Activated gamma-delta T cell treated with Interleukin-2 at 50 U/mL for 16 hours (primary cell): Measurements from ENCODE around the gene BBX.

Source experiments
- DNase-seq: peaks from one replicate; pipeline ENCODE4 v3.0.0-alpha.2; 2020

The BBX gene

DNA sequence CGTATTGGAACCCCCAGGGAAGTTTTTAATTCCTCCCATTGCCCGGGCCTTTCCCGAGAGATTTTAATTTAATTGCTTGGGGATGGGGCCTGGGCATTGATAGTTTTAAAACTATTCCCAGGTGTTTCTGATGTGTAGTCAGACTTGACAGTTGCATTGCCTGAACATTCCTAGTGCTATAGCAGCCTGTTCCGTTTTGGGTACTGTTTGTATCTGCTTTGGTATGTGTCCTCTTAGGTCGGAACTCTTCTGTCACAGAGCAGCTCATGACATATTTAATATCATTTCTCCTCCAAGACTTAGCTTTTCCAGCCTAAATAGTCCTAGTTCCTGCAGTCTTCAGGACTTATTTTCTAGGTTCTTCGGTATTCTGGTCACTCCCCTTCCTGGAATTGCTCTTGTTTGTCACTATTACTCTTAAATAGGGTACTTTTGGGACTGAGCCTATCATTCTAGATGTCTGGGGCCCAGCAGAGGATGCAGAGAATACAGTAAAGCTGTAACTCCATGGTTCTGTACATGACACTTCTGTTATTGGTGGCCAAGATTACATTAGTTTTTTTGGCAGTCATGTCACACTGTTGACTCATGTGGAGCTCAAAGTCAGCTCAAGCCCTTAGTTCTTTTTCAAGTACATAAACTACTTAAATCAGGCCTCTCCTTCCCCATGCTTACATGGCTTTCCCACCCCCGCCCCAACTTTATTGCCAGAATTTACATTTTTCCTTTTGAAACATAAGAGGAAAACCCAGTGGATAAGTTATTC is 81.5 kb downstream of the BBX start:
- DNase-seq = no peak

DNA sequence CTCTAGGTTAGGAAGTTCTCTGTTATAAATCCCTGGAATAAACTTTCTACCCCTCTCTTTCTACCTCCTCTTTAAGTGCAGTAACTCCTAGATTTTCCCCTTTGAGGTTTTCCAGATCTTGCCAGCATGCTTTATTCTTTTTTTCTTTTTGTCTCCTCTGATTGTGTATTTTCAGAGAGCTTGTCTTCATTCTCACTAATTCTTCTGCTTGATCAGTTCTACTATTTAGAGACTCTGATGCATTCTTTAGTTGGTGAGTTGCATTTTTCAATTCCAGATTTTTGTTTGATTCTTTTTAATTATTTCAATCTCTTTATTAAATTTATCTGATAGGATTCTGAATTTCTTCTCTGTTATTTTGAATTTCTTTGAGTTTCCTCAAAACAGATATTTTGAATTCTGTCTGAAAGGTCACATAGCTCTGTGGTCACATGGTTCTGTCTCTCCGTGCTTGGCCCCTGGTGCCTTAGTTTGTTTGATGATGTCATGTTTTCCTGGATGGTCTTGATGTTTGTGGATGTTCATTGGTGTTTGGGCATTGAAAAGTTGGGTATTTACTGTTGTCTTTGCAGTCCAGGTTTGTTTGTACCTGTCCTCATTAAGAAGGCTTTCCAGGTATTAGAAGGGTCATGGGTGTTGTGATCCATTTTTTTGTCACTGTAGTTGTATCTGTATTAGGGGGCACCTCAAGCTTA is 89.2 kb downstream of the BBX start:
- no peak for DNase-seq

DNA sequence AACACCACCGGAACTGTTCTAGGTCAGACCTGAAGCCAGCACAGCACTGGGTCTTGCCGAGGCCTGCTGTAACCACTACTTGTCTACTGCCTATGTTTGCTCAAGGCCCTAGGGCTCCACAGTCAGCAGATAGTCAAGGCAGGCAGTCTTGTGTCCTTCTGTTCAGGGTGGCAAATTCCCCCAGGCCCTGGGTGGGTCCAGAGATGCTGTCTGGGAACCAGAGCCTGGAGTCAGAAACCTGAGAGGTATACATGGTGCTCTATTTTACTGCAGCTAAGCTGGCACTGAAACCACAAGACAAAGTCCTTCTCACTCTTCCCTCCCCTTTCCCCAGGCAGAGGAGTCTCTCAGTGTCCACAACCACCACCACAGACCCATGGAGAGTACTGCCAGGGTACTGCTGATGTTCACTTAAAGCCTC is 89.9 kb downstream of the BBX start:
- DNase-seq = no peak

DNA sequence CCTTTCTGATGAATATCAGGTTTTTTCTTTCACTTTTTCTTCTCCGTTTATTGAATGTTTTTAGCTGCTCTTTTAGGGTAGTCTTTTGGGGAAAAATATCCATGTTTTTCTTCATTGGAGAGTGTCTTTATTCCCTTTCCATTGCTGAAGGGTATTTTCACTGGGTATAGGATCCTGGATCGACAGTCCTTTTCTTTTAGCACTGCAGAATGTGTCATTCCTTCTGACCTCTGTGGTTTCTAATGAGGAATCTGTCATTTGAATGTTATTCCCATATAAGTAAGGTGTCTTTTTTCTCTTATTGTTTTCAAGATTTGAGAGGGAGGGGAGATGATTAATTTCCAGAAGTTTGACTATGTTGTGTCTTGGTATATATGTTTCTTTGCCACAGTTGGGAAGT is 96.8 kb downstream of the BBX start:
- DNase-seq = no peak

DNA sequence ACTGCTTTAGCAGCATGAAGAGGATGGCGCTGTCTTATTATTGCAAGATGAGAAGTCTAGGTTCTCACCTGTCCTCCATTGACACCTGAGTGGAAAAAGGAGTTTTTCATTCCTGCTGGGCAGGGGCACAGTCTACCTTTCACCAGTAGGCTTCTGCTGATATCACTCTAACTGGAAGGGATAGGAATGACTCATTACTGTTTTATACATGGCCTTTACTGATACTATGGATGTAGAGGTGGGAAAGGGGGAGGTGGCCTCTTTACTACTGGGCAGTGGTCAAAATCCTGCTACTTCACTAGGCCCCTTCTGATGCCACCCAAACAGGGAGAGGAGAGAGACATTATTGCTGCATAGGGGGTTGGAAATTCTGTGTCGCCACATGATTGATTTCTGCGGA is 97.8 kb downstream of the BBX start:
- DNase-seq = no peak

DNA sequence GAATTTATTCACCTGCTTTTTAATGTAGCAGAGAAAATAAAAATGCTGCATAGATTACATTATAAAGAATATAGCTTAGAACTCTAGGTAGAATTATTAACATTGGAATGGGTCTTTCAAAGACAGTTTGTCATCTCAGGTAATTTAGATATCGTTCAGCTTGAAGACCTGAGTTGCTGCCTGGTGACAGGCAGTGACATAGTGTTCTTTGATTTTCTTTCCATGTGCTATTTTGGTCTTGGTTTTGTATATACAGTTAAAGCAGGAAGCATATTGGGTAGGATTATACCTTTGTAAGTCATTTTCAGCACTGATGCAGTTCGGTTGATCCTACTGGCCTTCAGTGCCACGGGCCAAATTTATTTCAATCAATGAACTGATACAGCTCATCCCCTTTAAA is 98.7 kb downstream of the BBX start:
- DNase-seq = no peak

DNA sequence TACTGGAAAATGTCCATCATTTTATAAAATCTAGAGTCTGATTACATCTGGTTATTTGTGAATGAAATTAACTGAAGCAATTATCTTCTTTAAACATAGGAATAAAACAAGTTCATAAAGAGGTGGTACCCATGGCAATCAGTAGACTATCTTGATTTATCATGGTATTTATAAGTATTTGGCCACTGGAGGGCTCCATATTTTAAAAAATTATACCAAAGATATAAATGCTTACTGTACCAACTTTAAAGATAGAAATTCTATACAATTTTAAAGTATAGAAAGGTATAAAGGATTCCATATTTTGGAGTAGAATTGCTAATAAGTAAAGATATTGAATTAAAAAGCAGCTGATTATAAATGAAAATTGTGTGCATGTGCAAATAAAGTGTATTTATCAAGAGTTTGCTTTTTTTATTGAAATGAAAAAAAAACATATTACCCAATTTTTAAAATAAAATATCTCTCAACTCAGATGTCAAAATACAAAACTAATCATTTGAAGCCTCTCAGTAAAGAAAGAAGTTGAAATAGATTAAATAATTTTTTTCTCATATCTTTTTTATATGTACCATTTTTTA is 105.3 kb downstream of the BBX start:
- no peak for DNase-seq

DNA sequence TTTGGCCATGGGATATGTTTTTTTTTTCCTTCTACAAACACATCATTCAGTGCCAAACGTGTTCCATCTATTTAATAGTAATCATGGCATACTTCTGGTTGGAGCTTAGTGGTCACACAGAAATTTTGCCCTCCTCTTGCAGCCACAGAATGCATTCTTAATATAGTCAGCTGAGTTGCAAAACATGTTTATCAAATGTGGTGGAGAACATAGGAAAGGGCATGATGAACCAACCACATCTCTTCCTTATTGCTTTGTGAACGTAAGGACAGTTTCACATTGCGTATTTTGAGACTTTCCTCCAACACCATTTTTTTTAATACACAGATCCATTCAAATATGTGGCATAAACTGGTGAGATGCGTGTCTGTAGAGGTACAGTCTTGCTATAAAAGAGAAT is 106.8 kb downstream of the BBX start:
- DNase-seq = no peak

DNA sequence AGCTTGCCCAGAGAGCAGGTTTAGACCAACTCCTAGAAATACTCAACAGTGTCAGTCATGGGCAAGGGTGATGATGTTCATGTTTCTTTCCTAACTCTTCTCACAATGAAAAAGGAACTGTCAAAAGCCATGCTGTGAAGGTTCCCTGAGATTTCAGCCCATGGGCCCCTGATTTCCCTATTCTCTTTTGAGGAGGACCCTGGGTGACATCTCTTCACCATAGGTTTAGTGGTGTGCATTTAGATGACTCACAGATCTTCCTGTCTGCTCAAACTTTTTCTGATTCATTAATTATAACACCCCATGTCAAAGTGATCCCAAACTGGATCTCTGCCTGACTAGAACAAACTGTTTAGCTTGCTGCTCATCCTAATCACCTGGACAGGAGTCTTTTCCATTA is 108.0 kb downstream of the BBX start:
- DNase-seq = no peak

DNA sequence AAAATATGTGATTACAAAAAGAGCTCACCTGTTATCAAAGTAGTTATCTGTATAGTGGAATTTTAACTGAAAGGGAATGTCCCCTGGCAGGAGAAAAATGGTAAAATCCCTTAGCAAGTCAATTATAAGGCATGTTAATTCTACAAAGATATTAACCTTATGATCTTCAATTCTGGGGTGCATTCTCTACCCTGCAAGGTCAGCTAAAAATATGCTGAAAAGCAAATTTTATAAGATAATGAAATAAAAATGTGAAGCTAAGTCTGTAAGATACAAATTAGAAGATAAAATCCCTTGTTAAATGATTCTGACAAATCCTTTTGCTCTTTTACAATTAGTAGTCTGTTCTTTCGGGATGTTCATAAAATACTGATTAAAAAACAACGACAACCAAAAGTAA is 109.8 kb downstream of the BBX start:
- DNase-seq = no peak

DNA sequence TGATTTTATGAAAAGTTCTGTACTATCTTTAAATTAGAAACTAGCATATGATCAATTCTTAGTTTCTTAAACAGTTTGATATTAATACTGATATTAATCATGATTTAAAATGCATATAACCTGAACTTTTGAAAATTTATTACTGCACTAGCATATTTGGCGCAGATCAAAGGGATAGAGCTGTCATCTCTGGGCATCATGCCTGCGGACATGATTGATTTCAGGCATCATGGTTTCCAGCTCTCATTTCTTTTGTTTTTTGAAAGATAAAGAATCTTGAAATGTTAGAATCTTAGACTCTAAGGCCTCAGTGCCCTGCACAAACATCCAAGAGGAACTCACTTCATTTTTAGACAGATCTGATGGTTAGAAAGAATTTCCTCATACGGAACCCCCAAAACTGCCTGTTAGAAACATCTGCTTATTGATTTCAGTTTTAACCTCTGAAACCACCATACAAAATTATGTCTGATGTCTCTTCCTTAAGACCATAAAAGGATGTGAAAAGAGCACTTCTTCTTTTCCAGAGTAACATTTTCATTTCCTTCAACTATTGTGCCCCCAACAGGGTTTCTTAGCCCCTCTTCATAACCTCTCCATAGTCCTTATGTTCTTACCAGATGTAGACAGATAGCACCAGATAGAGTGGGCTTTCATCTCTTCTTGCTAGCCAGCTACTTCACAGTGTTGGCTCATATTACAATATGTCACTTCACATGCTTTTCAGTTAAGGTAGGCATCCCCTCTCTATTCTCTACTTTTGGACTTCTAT is 110.8 kb downstream of the BBX start:
- no peak for DNase-seq

DNA sequence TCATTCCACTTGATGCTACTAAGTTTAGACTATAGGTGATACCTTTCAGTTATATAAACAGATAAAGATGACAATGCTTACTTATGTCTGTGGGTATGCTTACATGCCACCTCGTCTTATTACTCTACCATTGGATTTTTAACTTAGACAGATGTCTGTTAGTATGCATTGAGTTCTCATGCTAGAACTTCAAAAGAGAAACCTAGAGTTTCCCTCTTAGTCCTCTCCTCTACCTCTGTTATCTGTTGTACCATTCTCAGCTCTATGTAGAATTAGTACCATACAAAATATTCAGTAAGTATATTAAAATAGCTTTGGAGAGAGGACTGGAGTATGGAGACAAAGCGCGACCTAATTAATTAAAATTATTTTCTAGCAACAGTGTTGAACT is 111.3 kb downstream of the BBX start:
- no peak for DNase-seq

DNA sequence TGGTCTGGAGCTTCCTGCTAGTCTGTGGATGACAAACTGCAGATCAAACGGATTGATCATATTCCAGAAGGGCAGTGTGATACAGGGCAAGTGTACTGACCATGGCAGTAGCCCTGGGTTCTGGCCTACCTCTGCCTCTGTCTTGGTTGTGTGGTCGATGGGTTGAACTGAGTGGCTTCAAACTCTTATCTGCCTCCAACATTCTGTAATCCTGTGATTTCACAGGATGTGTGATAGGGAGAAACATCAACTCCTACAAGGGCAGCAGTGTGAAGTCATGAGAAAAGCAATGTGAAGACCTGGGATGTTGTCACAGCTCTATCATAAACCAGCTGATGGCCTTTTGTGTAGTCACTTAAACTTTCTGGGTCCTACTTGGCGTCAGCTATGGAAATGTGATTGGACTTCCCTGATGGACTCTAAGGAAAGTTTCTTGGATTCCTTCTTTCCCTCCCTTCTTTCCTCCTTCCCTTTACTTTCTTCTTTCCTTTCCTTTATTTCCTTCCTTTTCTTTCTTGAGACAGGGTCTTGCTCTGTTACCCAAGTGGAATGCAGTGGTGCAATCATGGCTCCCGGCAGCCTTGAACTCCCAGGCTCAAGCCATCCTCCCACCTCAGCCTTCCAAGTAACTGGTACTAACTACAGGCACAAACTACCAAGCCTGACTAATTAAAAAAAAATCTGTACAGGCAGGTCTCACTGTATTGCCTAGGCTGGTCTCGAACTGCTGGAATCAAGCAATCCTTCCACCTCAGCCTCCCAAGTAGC is 114.8 kb downstream of the BBX start:
- no peak for DNase-seq

DNA sequence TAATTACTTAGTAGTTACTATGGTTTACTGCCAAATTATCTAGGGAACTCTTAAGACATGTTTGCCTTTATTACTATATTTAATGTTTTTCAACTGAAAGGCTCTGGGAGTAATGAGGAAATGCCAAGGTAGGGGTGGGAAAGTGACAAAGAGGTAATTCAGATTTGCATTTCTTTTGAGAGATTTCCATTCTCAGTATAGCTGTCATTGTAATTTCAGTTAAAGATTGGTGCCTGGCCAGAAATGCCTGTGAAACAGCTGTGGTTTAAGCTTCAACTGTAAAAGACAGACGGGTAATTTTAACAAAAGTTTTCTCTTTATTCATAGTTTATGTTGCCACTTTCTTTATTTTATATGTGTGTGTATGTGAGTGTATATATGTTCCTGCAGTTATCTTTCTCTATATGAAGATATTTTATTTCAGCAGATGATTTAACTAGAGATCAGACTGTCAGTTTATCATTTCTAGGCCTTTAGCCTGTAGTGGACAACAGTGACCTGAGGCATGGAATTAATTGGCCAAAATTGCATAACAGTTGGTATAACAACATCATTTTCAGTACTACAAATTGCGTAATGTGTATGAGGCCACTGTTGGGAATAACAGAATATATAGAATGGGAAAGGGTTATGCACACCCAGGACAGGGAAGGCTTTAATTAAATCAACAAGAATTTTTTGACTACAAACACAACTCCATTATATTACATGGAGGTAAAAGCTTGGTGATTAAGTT is 119.0 kb downstream of the BBX start:
- DNase-seq = no peak

DNA sequence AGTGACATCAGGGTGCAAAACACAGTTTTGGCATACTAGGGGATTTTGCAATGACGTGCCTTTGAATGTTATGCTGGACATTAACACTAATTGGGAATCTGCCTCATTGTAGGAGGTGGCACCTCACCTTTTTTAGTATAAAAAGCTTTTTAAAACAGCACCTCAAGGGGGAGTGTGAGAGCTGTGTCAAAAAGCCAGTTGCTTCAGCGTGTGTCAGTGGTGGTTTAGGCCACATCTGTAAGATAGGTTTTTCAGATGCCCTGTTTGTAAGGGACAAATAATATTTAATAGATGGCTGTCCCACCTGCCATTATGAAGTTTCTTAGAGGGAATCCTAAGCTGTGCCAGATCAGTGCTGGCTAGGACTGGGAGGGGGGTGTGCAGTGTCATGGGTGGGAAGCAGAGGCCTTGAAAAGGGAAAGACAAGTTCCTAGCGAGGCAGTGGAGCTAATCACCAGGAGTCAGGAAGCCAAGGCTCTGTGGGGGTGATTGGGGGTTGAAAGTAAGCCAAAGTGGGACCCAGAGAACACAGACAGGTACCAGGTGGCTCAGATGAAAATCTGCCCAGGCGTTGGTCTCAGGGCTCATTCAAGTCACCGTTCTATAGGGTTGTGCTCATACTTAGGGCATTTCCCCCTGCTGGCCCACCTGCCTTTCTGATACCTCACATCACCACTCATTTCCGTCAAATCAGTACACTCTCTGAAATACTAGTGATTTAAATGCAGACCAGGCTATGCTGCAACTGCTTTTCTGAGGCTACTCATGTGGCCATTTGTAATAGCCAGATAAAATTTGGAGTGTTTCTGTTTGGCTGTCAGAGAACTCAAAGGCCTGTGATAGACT is 120.5 kb downstream of the BBX start:
- DNase-seq = no peak

DNA sequence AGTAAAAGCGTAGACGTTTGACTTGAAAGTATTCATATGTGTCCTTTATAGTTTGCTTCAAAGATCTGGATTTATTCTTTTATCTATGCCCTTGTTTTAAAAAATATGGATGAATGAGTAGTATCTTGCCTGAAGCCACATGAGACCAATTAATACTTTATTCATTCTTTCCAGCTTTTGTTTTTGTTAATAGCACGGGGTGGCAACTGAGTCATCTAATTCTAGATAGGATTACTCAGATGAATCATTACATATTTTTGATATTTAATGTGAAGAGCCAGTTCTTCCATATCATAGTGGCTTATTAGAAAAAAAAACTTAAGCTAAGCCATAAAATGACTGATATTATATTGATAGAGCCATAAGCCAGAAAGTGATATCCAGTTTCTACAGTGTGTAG is 121.9 kb downstream of the BBX start:
- DNase-seq = no peak

DNA sequence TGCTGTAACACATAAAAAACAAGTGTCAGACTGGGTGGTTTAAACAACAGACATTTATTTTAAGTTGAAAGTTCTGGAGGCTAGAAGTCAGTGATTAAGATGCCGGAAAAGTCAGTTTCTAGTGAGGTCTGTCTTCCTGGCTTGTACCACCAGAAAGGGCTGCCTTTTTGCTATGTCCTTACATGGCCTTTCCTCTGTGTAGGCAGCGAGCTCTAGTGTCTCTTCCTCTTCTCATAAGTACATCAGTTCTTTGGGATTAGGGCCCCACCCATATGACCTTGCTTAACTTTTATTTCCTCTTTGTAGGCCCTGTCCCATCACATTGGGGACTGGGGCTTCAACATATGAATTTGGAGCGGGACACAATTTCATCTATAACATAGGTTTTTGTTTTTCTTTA is 128.0 kb downstream of the BBX start:
- no peak for DNase-seq

DNA sequence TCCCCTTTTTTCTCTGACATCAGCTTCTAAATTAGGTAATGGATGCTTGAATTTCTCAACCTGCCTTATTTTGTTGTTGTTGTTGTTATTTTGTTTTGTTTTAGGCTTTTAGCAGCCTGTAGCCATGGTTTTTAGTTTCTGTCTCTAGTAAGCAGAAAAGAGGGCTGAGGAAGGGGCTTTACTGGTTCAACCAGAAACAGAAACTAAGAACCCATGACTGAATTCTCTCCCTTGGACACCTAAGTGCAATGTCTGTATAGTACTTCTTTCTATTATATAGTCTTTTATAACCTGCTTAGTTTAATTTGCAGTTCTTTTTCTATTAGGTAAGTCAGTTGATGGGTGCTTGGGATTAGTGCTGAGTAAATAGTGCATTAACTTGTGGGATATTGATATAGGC is 129.0 kb downstream of the BBX start:
- no peak for DNase-seq

DNA sequence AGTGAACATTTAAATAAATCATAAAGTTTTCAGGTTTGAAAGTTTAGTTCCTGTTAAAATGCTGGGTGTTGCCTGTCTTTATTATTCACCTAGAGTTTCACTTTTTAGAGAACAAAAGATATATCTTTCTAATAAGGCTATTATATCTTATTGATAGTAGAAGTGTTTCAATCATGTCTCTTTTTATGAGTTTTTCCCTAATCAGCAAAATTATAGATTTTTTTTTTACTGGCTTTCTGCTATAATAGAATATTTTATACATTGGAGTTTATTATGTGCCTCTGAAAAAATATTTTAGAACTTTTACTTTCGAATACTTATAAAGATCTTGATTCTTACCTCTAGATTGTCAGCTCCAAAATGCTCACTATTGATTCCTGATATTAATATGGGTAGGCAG is 131.5 kb downstream of the BBX start:
- no peak for DNase-seq

DNA sequence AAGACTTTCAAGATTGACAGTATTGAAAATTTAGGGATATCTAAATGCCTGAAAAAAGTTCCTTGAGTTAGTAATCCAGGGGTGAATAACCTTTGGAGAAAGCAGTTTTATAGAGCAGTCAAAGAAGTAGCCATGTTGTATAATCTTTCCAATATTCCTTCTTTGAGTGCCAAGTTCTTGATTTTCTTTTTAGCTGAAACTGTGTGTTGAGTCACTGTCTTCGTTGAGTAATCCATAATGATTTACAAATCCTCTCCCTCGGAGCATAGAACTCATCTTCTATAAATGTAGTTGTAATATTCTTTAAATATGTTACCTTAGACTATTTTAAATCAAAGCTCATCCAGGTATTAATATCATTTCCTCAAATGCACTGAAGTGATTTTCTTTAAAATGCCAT is 135.2 kb downstream of the BBX start:
- no peak for DNase-seq

DNA sequence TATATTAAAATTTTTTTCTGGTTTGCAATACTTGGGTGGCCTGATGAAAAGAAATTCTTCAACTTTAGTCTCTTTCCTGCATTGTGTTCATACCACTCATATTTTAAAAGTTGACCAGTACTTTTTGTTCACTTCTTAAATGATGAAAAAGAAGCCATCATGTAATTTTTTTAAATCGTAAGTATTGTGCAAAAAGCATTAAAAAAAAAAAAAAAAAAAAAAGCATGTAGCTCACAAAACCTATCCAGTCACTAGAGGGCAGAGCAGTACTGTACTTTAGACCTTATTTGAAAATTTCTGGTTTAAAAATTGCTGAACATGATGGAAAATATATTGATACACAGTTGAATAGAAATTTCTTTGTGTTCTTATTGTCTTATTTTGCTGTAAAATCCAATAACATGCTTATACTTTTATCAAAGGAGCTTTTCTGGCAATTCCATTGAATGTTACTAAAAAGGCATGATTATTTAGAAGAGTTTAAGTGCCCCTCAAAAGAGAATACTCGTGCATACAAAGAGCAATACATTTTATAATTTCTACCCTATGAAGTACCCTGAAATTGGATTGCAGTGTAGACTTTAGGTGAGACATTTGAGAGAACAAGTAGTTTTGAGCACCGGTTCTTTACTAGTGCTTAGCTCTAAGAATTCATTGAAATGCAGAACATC is 137.7 kb downstream of the BBX start:
- DNase-seq = no peak
